HepG2 (cell line): Measurements from ENCODE around the gene PYGO1.

Experiments used
- ELF1 ChIP-seq: sonication (generic); formaldehyde crosslinking; IDR thresholded peaks from 2 replicates; pipeline ENCODE4 v1.4.0; 2020; ENCODE audit warnings: missing genetic modification reagents
- FOXP1 ChIP-seq, 2 experiments: fragments of 450-650 bp in 1 of 2; IDR thresholded peaks; 2 replicates each; pipeline ENCODE4 v1.6.1; 2017 to 2018; ENCODE audit warnings: antibody characterized with exemption in 1 of 2
- MYC ChIP-seq: sonication (generic); formaldehyde crosslinking; IDR thresholded peaks from 2 replicates; pipeline ENCODE4 v1.9.0; 2021; ENCODE audit warnings: missing genetic modification reagents, borderline replicate concordance
- MYNN ChIP-seq: sonication (generic); formaldehyde crosslinking; IDR thresholded peaks from 2 replicates; pipeline ENCODE4 v1.4.0; 2020; ENCODE audit warnings: mild to moderate bottlenecking, low read depth, missing genetic modification reagents
- POLR2AphosphoS5 ChIP-seq: IDR thresholded peaks from 2 replicates; pipeline ENCODE4 v1.6.1; 2012; ENCODE audit warnings: low read depth, low read length
- ZNF607 ChIP-seq: sonication (generic); formaldehyde crosslinking; IDR thresholded peaks from 2 replicates; pipeline ENCODE4 v1.5.1; 2020; ENCODE audit warnings: missing genetic modification reagents, mild to moderate bottlenecking, borderline replicate concordance
- TF ChIP-seq, protein P1 (sequence below): sonication (generic); formaldehyde crosslinking; IDR thresholded peaks from 2 replicates; pipeline ENCODE4 v1.5.0; 2020; ENCODE audit warnings: mild to moderate bottlenecking, missing genetic modification reagents, moderate library complexity
- TF ChIP-seq, protein P2 (sequence below), 2 experiments: sonication (generic) in 1 of 2; formaldehyde crosslinking in 1 of 2; IDR thresholded peaks; 2 replicates each; pipeline versions ENCODE4 v1.4.0 to v1.6.1; 2018 to 2020; ENCODE audit warnings: missing genetic modification reagents in 2 of 2, borderline replicate concordance in 1 of 2, low read depth in 1 of 2, mild to moderate bottlenecking in 1 of 2, missing biosample characterization in 1 of 2

DNA sequence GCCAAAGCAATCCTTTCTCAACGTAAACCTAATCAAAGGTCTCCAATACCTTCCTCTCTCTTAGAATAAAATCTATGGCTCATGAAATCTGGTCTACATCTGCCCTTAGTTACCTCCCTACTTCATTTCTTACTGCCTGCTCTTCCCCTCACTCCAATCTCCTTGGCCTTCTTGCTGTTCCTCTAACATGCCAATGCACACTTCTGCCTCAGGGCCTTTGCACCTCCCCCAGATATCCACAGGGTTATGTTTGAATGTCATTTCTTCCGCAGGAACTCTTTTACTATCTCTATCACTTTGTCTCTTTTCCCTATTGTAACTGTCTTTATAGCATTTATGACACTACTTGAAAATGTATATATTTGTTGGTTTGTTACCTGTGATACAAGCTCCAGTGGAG lies 44.3 kb upstream of the PYGO1 start:
- no peak for TF ChIP-seq ELF1
- TF ChIP-seq FOXP1 (IDR thresholded peaks at IDR 0.05): no peak
- no peak for TF ChIP-seq FOXP1 (CRISPR knock-in tag; IDR thresholded peaks at IDR 0.05)
- no peak for TF ChIP-seq ZNF607 (CRISPR knock-in tag)
- no peak for TF ChIP-seq MYNN (CRISPR knock-in tag)
- TF ChIP-seq POLR2AphosphoS5: no peak
- TF ChIP-seq, protein P1, sequence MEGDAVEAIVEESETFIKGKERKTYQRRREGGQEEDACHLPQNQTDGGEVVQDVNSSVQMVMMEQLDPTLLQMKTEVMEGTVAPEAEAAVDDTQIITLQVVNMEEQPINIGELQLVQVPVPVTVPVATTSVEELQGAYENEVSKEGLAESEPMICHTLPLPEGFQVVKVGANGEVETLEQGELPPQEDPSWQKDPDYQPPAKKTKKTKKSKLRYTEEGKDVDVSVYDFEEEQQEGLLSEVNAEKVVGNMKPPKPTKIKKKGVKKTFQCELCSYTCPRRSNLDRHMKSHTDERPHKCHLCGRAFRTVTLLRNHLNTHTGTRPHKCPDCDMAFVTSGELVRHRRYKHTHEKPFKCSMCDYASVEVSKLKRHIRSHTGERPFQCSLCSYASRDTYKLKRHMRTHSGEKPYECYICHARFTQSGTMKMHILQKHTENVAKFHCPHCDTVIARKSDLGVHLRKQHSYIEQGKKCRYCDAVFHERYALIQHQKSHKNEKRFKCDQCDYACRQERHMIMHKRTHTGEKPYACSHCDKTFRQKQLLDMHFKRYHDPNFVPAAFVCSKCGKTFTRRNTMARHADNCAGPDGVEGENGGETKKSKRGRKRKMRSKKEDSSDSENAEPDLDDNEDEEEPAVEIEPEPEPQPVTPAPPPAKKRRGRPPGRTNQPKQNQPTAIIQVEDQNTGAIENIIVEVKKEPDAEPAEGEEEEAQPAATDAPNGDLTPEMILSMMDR (CRISPR knock-in tag): no peak
- TF ChIP-seq, protein P2, sequence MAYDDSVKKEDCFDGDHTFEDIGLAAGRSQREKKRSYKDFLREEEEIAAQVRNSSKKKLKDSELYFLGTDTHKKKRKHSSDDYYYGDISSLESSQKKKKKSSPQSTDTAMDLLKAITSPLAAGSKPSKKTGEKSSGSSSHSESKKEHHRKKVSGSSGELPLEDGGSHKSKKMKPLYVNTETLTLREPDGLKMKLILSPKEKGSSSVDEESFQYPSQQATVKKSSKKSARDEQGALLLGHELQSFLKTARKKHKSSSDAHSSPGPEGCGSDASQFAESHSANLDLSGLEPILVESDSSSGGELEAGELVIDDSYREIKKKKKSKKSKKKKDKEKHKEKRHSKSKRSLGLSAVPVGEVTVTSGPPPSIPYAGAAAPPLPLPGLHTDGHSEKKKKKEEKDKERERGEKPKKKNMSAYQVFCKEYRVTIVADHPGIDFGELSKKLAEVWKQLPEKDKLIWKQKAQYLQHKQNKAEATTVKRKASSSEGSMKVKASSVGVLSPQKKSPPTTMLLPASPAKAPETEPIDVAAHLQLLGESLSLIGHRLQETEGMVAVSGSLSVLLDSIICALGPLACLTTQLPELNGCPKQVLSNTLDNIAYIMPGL (CRISPR knock-in tag; IDR thresholded peaks at IDR 0.05; ENCODE audit: borderline replicate concordance in 1 of 2, low read depth in 1 of 2): no peak
- no peak for TF ChIP-seq MYC (CRISPR knock-in tag)
